ENCODE data around the gene CD244. TPM values are rescaled to one million over a fixed set of nuclear protein-coding genes. Genes with fewer than 3 reads are reported as not detected.

Gene CD244
- total RNA-seq, 4 donors from 2014 or later, result 0.15 to 0.47 (median 0.27) TPM; not detected in 1

- no peak for TF ChIP-seq EP300 (IDR thresholded peaks at IDR 0.05)
- no peak for TF ChIP-seq POLR2AphosphoS5 (IDR thresholded peaks at IDR 0.05)
- no peak for TF ChIP-seq POLR2A (IDR thresholded peaks at IDR 0.05)
- WGBS, 2 donors (ENCODE audit: low coverage in 1 of 2), result 48 to 50% methylated on average over 3 to 4 of the region's 9 CpGs
- Histone ChIP-seq H3K9me3 (no peaks in the 10 kb centered on the region), H3K27ac (peak overlapping the region in 1 of 4 donors; percentile 42), H3K36me3 (no peaks in the 10 kb centered on the region), H3K4me3 (no peak overlapping the region), H3K27me3 (no peaks in the 10 kb centered on the region), H3K4me1 (peaks cover 0 to 7% (median 0%) of the 10 kb centered on the region in 3 donors)
- ATAC-seq, result peak; percentile 25
Observed at GRCh38 chr1:160837558-160838205, 25.0 kb downstream of the CD244 start.

GRCh38 chr1:160836981-160837557, 25.6 kb downstream of the CD244 start:
- no peak for ATAC-seq
- no peaks in the 10 kb centered on the region for H3K36me3 ChIP-seq
- no peaks in the 10 kb centered on the region for H3K27me3 ChIP-seq
- WGBS, 2 donors (ENCODE audit: low coverage in 1 of 2), result 39 to 45% methylated on average over 4 of the region's 4 CpGs
- TF ChIP-seq EP300 (IDR thresholded peaks at IDR 0.05), result no peak
- TF ChIP-seq, protein P1, sequence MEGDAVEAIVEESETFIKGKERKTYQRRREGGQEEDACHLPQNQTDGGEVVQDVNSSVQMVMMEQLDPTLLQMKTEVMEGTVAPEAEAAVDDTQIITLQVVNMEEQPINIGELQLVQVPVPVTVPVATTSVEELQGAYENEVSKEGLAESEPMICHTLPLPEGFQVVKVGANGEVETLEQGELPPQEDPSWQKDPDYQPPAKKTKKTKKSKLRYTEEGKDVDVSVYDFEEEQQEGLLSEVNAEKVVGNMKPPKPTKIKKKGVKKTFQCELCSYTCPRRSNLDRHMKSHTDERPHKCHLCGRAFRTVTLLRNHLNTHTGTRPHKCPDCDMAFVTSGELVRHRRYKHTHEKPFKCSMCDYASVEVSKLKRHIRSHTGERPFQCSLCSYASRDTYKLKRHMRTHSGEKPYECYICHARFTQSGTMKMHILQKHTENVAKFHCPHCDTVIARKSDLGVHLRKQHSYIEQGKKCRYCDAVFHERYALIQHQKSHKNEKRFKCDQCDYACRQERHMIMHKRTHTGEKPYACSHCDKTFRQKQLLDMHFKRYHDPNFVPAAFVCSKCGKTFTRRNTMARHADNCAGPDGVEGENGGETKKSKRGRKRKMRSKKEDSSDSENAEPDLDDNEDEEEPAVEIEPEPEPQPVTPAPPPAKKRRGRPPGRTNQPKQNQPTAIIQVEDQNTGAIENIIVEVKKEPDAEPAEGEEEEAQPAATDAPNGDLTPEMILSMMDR (IDR thresholded peaks at IDR 0.05), result no peak
- TF ChIP-seq POLR2A (IDR thresholded peaks at IDR 0.05), result no peak
- TF ChIP-seq POLR2AphosphoS5 (IDR thresholded peaks at IDR 0.05), result no peak
- peak overlapping the region in 2 of 4 donors; percentile 7 to 42 for H3K27ac ChIP-seq
- H3K4me1 ChIP-seq, result peaks cover 0 to 7% (median 0%) of the 10 kb centered on the region in 3 donors
- H3K9me3 ChIP-seq, result no peaks in the 10 kb centered on the region
- no peak overlapping the region for H3K4me3 ChIP-seq

DNA sequence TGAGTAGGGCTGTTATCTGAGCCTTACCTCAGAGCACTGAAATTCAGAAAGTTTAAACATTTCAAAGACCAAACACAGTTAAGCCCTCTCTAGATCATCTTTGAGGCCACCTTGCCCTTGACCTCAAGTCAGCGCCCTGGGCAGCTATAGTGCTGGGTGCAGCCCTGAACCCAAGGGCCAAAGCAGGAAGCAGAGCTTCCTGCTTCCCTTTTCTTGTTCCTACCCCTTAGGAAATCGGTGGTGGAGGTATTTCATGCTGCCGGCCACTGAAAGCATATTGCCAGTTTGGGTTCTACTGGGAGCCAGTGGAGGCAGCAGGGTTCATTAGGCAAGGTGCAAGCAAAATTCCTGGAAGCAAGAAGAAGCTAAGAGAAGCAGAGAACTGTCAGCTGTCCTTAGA, 26.1 kb downstream of the CD244 start:
- Histone ChIP-seq H3K4me1 (peaks cover 0 to 7% (median 0%) of the 10 kb centered on the region in 3 donors), H3K27ac (peak overlapping the region in 2 of 4 donors; percentile 7 to 23), H3K4me3 (no peak overlapping the region), H3K36me3 (no peaks in the 10 kb centered on the region), H3K9me3 (no peaks in the 10 kb centered on the region), H3K27me3 (no peaks in the 10 kb centered on the region)
- TF ChIP-seq POLR2A (IDR thresholded peaks at IDR 0.05) (no peak), POLR2AphosphoS5 (IDR thresholded peaks at IDR 0.05) (no peak), EP300 (IDR thresholded peaks at IDR 0.05) (no peak)
- TF ChIP-seq, protein P1 (IDR thresholded peaks at IDR 0.05), result no peak
- WGBS, 2 donors (ENCODE audit: low coverage in 1 of 2), result no CpG with 5 or more reads among the region's 3 CpGs
- ATAC-seq, result no peak

DNA sequence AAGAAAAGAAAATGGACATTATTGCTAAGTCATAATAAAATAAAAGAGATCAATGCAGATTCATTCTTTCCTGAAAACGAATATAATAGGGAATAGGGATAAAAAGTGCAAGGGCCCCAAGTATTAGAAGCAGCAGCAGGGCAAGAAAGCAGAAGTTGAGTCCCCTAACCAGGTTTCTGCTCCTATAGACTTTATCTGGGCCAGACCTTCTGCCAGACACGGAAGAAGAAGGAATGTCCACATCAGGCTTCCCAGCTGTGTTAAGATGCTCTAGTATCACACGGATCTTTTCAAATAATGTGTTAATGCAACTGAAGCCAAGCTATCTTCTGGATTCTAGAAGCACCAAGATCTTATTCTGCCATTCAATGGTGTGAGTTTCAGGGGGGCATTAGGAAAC, 26.9 kb downstream of the CD244 start:
- TF ChIP-seq POLR2AphosphoS5 (IDR thresholded peaks at IDR 0.05) (no peak), EP300 (IDR thresholded peaks at IDR 0.05) (no peak), POLR2A (IDR thresholded peaks at IDR 0.05) (no peak)
- TF ChIP-seq, protein P1 (IDR thresholded peaks at IDR 0.05), result no peak
- Histone ChIP-seq H3K27ac (no peak overlapping the region), H3K27me3 (no peaks in the 10 kb centered on the region), H3K9me3 (no peaks in the 10 kb centered on the region), H3K36me3 (no peaks in the 10 kb centered on the region), H3K4me3 (no peak overlapping the region), H3K4me1 (peaks cover 0 to 7% (median 0%) of the 10 kb centered on the region in 3 donors)
- 61 to 72% methylated on average over 2 to 3 of the region's 3 CpGs for WGBS, 2 donors (ENCODE audit: low coverage in 1 of 2)
- ATAC-seq, result no peak

DNA sequence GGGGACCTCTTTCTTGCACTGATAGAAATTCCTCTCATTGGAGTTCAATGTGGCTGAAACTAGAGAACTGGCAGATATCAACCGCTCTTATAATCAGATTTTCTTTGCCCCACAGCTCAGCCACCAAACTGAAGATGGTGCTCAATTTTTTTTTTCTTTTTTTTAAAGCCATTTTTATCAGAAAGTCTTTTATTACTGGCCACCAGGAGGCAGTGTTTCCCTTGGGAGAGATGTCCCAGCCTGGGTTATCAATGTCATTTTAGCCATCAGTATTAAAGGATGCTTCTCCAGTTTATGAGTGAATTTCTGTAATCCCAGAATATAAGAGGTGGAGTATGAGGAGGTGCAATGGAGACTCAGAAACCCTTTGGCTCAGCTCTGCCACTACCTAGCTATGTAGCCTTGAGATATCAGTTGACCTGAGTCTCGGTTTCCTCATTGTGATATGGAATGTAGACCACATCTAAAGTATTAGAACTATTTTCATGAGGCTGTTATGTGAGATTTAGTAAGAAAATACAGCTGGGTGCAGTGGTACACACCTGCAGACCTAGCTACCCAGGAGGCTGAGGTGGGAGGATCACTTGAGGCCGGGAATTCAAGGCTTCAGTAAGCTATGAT, 27.6 kb downstream of the CD244 start:
- Histone ChIP-seq H3K36me3 (no peaks in the 10 kb centered on the region), H3K27me3 (no peaks in the 10 kb centered on the region), H3K27ac (no peak overlapping the region), H3K4me3 (no peak overlapping the region), H3K4me1 (peaks cover 0 to 7% (median 0%) of the 10 kb centered on the region in 3 donors), H3K9me3 (no peaks in the 10 kb centered on the region)
- WGBS, 2 donors (ENCODE audit: low coverage in 1 of 2), result 79 to 91% methylated on average over 2 of the region's 3 CpGs
- TF ChIP-seq, protein P1 (IDR thresholded peaks at IDR 0.05), result peak in 2 of 4 experiments; percentile 16 to 44
- no peak for TF ChIP-seq POLR2A (IDR thresholded peaks at IDR 0.05)
- TF ChIP-seq POLR2AphosphoS5 (IDR thresholded peaks at IDR 0.05), result no peak
- no peak for TF ChIP-seq EP300 (IDR thresholded peaks at IDR 0.05)
- no peak for ATAC-seq

All from gastroesophageal sphincter (tissue), 4 donors.